HEK293 (cell line): Measurements from ENCODE around the gene SETD5.

Experiments used
- EGR2 ChIP-seq: fragments of 450-650 bp; formaldehyde crosslinking; IDR thresholded peaks from 2 replicates; pipeline ENCODE4 v1.5.1; 2016; ENCODE audit warnings: low read depth, missing biosample characterization, missing genetic modification characterization
- TCF7L2 ChIP-seq: IDR thresholded peaks from 2 replicates; pipeline ENCODE4 v1.6.1; 2011; ENCODE audit warnings: low read depth, mild to moderate bottlenecking, inconsistent platforms, low read length, moderate library complexity, borderline replicate concordance
- WT1 ChIP-seq: fragments of 450-650 bp; formaldehyde crosslinking; IDR thresholded peaks from 2 replicates; pipeline ENCODE4 v1.5.1; 2016; ENCODE audit warnings: missing biosample characterization, missing genetic modification characterization
- YY1 ChIP-seq: fragments of 450-650 bp; formaldehyde crosslinking; IDR thresholded peaks from 2 replicates; pipeline ENCODE4 v1.5.1; 2018; ENCODE audit warnings: missing biosample characterization, missing genetic modification characterization
- ZNF239 ChIP-seq: fragments of 450-650 bp; formaldehyde crosslinking; IDR thresholded peaks from 2 replicates; pipeline ENCODE4 v1.5.1; 2016; ENCODE audit warnings: missing biosample characterization, missing genetic modification characterization
- ZNF324 ChIP-seq: fragments of 450-650 bp; formaldehyde crosslinking; IDR thresholded peaks from 2 replicates; pipeline ENCODE4 v1.5.1; 2016; ENCODE audit warnings: missing biosample characterization, missing genetic modification characterization
- TF ChIP-seq, protein P1 (sequence below): fragments of 450-650 bp; formaldehyde crosslinking; conservative IDR thresholded peaks from 2 replicates; pipeline ENCODE4 v1.5.1; 2016; ENCODE audit warnings: low read depth, missing biosample characterization, missing genetic modification characterization
- TF ChIP-seq, protein P2 (sequence below): fragments of 450-650 bp; formaldehyde crosslinking; IDR thresholded peaks from 2 replicates; pipeline ENCODE4 v1.5.1; 2016; ENCODE audit warnings: missing biosample characterization, missing genetic modification characterization
- TF ChIP-seq, protein P3 (sequence below): fragments of 450-650 bp; formaldehyde crosslinking; IDR thresholded peaks from 2 replicates; pipeline ENCODE4 v1.5.1; 2016; ENCODE audit warnings: missing biosample characterization, missing genetic modification characterization
- TF ChIP-seq, protein P4 (sequence below): fragments of 450-650 bp; formaldehyde crosslinking; IDR thresholded peaks from 2 replicates; pipeline ENCODE4 v1.5.1; 2016; ENCODE audit warnings: missing biosample characterization, missing genetic modification characterization

DNA sequence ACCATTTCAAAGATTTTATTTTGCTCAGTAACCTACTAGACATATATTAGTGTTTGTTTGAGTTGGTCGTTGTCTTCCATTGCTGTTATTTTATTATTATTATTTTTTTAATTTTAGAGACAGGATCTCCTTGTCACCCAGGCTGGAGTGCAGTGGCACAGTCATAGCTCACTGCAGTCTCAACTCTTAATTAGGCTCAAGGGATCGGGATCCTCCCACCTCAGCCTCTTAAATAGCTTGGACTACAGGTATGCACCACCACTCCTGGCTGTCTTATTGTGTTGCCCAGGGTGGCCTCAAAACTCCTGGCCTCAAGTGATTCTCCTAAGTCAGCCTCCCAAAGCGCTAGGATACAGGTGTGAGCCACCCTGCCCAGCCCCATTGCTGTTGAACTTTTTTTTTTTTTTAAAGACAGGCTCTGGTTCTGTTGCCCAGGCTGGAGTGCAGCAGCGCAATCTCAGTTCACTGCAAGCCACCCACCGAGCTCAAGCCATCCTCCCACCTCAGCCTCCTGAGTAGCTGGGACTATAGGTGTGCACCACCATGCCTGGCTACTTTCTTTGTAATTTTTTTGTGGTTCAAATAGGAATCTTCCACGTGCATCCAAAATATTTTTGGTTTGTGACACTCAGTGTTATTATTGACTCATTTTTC, 18.2 kb downstream of the SETD5 start:
- TF ChIP-seq, protein P1, sequence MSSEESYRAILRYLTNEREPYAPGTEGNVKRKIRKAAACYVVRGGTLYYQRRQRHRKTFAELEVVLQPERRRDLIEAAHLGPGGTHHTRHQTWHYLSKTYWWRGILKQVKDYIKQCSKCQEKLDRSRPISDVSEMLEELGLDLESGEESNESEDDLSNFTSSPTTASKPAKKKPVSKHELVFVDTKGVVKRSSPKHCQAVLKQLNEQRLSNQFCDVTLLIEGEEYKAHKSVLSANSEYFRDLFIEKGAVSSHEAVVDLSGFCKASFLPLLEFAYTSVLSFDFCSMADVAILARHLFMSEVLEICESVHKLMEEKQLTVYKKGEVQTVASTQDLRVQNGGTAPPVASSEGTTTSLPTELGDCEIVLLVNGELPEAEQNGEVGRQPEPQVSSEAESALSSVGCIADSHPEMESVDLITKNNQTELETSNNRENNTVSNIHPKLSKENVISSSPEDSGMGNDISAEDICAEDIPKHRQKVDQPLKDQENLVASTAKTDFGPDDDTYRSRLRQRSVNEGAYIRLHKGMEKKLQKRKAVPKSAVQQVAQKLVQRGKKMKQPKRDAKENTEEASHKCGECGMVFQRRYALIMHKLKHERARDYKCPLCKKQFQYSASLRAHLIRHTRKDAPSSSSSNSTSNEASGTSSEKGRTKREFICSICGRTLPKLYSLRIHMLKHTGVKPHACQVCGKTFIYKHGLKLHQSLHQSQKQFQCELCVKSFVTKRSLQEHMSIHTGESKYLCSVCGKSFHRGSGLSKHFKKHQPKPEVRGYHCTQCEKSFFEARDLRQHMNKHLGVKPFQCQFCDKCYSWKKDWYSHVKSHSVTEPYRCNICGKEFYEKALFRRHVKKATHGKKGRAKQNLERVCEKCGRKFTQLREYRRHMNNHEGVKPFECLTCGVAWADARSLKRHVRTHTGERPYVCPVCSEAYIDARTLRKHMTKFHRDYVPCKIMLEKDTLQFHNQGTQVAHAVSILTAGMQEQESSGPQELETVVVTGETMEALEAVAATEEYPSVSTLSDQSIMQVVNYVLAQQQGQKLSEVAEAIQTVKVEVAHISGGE (tag by site-specific recombination) = no peak
- TF ChIP-seq, protein P2, sequence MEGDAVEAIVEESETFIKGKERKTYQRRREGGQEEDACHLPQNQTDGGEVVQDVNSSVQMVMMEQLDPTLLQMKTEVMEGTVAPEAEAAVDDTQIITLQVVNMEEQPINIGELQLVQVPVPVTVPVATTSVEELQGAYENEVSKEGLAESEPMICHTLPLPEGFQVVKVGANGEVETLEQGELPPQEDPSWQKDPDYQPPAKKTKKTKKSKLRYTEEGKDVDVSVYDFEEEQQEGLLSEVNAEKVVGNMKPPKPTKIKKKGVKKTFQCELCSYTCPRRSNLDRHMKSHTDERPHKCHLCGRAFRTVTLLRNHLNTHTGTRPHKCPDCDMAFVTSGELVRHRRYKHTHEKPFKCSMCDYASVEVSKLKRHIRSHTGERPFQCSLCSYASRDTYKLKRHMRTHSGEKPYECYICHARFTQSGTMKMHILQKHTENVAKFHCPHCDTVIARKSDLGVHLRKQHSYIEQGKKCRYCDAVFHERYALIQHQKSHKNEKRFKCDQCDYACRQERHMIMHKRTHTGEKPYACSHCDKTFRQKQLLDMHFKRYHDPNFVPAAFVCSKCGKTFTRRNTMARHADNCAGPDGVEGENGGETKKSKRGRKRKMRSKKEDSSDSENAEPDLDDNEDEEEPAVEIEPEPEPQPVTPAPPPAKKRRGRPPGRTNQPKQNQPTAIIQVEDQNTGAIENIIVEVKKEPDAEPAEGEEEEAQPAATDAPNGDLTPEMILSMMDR (tag by site-specific recombination) = no peak
- TF ChIP-seq ZNF324 (no peak), ZNF239 (tag by site-specific recombination) (no peak), WT1 (tag by site-specific recombination) (no peak), YY1 (tag by site-specific recombination) (no peak), EGR2 (tag by site-specific recombination) (no peak), TCF7L2 (no peak)
- TF ChIP-seq, protein P3, sequence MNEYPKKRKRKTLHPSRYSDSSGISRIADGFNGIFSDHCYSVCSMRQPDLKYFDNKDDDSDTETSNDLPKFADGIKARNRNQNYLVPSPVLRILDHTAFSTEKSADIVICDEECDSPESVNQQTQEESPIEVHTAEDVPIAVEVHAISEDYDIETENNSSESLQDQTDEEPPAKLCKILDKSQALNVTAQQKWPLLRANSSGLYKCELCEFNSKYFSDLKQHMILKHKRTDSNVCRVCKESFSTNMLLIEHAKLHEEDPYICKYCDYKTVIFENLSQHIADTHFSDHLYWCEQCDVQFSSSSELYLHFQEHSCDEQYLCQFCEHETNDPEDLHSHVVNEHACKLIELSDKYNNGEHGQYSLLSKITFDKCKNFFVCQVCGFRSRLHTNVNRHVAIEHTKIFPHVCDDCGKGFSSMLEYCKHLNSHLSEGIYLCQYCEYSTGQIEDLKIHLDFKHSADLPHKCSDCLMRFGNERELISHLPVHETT (tag by site-specific recombination) = no peak
- TF ChIP-seq, protein P4, sequence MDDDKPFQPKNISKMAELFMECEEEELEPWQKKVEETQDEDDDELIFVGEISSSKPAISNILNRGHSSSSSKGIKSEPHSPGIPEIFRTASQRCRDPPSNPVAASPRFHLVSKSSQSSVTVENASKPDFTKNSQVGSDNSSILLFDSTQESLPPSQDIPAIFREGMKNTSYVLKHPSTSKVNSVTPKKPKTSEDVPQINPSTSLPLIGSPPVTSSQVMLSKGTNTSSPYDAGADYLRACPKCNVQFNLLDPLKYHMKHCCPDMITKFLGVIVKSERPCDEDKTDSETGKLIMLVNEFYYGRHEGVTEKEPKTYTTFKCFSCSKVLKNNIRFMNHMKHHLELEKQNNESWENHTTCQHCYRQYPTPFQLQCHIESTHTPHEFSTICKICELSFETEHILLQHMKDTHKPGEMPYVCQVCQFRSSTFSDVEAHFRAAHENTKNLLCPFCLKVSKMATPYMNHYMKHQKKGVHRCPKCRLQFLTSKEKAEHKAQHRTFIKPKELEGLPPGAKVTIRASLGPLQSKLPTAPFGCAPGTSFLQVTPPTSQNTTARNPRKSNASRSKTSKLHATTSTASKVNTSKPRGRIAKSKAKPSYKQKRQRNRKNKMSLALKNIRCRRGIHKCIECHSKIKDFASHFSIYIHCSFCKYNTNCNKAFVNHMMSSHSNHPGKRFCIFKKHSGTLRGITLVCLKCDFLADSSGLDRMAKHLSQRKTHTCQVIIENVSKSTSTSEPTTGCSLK (tag by site-specific recombination) = no peak
